K562 (cell line): ENCODE data around the gene NPB. TPM values are rescaled to one million over a fixed set of nuclear protein-coding genes. Genes with fewer than 3 reads are reported as not detected.
A peak's percentile ranks its signal among the peaks of the same experiment; 100 is the strongest.

Experiments
- EHMT2 ChIP-seq: fragments of 450-650 bp; IDR thresholded peaks from 2 replicates; pipeline ENCODE4 v1.6.1; 2018; ENCODE audit warnings: antibody characterized with exemption
- JUN ChIP-seq, 2 experiments: sonication (generic) in 1 of 2; formaldehyde crosslinking in 1 of 2; IDR thresholded peaks; 2 replicates each; pipeline versions ENCODE4 v1.6.1 to v1.8.0; 2012 to 2022; ENCODE audit warnings: borderline replicate concordance in 2 of 2, mild to moderate bottlenecking in 2 of 2, improper control_type of control experiment in 1 of 2, low read depth in 1 of 2, low read length in 1 of 2, missing genetic modification reagents in 1 of 2
- L3MBTL2 ChIP-seq: fragments of 450-650 bp; IDR thresholded peaks from 2 replicates; pipeline ENCODE4 v1.6.1; 2016; ENCODE audit warnings: mild to moderate bottlenecking, moderate library complexity
- PHF8 ChIP-seq: fragments of 200-600 bp; sonication (generic); IDR thresholded peaks from 2 replicates; pipeline ENCODE4 v1.6.1; 2012; ENCODE audit warnings: mixed run types, mild to moderate bottlenecking, inconsistent platforms, low read length, moderate library complexity, borderline replicate concordance
- POLR2AphosphoS5 ChIP-seq: IDR thresholded peaks from 2 replicates; pipeline ENCODE4 v1.6.1; 2011; ENCODE audit warnings: mild to moderate bottlenecking, low read depth, low read length, moderate library complexity; ENCODE audit not compliant: control insufficient read depth, insufficient read depth
- RB1 ChIP-seq: fragments of 450-650 bp; IDR thresholded peaks from 2 replicates; pipeline ENCODE4 v1.6.1; 2017; ENCODE audit warnings: low read depth, mild to moderate bottlenecking
- RBFOX2 ChIP-seq: fragments of 200-400 bp; formaldehyde crosslinking; IDR thresholded peaks from 2 replicates; pipeline ENCODE4 v1.6.1; 2017; ENCODE audit warnings: low read depth, mild to moderate bottlenecking, low read length, moderate library complexity
- RNF2 ChIP-seq: sonication (generic); IDR thresholded peaks from 2 replicates; pipeline ENCODE4 v1.6.1; 2016
- SIX5 ChIP-seq, 2 experiments: IDR thresholded peaks; 2 replicates each; pipeline ENCODE4 v1.6.1; 2011; ENCODE audit warnings: low read length in 2 of 2, borderline replicate concordance in 1 of 2, low read depth in 1 of 2, mild to moderate bottlenecking in 1 of 2, moderate library complexity in 1 of 2; ENCODE audit not compliant: insufficient read depth in 1 of 2
- SUPT5H ChIP-seq: fragments of 450-650 bp; IDR thresholded peaks from 2 replicates; pipeline ENCODE4 v1.6.1; 2016
- ZNF184 ChIP-seq: sonication (generic); formaldehyde crosslinking; IDR thresholded peaks from 2 replicates; pipeline ENCODE4 v1.5.0; 2020; ENCODE audit warnings: missing genetic modification reagents
- polyA plus RNA-seq, 8 experiments: library from polyadenylated mRNA; depleted of rRNA in 4 of 8; stranded (reverse) in 5 of 8; unstranded in 3 of 8; fragments of >200 nt; fragmentation: Nextera tagmentation in 2 of 8; fragmentation: Illumina TruSeq in 1 of 8; extraction: Ambion mirVana in 2 of 8; extraction: Trizol in 1 of 8; gene quantifications; 2 replicates each; pipeline versions ENCODE4 v1.2.1 to v1.2.3, GENCODE V29; 2011 to 2014; ENCODE audit warnings: inconsistent platforms in 1 of 8, missing spikeins in 1 of 8
- total RNA-seq, 7 experiments: library from RNA; depleted of rRNA in 6 of 7; stranded (reverse); fragments of >200 nt in 6 of 7; fragmentation: Illumina TruSeq in 2 of 7; extraction: Trizol in 2 of 7; gene quantifications; 2 replicates each; pipeline versions ENCODE4 v1.2.1 to v1.2.3, GENCODE V29; 2011 to 2021; ENCODE audit warnings: low replicate concordance in 1 of 7
- TF ChIP-seq, protein P1 (sequence below): fragments of 250-450 bp; sonication (Bioruptor Pico); IDR thresholded peaks from 2 replicates; pipeline ENCODE4 v1.4.0; 2020; ENCODE audit warnings: mild to moderate bottlenecking, moderate library complexity
- TF ChIP-seq, protein P2 (sequence below): fragments of 450-650 bp; IDR thresholded peaks from 2 replicates; pipeline ENCODE4 v1.6.1; 2016
- TF ChIP-seq, protein P3 (sequence below): sonication (generic); formaldehyde crosslinking; IDR thresholded peaks from 2 replicates; pipeline ENCODE4 v1.8.1; 2023; ENCODE audit warnings: mild to moderate bottlenecking, missing genetic modification reagents
- TF ChIP-seq, protein P4 (sequence below): fragments of 450-650 bp; IDR thresholded peaks from 2 replicates; pipeline ENCODE4 v1.7.1; 2018; ENCODE audit warnings: mild to moderate bottlenecking, low read depth; ENCODE audit not compliant: partially characterized antibody

The NPB gene
- total and polyA plus RNA-seq, 9 of the 15 experiments (the other 6 are each of a cell fraction or from before 2014, with no cell fraction given) = 0.03 to 0.61 (median 0.14) TPM; not detected in 2

DNA sequence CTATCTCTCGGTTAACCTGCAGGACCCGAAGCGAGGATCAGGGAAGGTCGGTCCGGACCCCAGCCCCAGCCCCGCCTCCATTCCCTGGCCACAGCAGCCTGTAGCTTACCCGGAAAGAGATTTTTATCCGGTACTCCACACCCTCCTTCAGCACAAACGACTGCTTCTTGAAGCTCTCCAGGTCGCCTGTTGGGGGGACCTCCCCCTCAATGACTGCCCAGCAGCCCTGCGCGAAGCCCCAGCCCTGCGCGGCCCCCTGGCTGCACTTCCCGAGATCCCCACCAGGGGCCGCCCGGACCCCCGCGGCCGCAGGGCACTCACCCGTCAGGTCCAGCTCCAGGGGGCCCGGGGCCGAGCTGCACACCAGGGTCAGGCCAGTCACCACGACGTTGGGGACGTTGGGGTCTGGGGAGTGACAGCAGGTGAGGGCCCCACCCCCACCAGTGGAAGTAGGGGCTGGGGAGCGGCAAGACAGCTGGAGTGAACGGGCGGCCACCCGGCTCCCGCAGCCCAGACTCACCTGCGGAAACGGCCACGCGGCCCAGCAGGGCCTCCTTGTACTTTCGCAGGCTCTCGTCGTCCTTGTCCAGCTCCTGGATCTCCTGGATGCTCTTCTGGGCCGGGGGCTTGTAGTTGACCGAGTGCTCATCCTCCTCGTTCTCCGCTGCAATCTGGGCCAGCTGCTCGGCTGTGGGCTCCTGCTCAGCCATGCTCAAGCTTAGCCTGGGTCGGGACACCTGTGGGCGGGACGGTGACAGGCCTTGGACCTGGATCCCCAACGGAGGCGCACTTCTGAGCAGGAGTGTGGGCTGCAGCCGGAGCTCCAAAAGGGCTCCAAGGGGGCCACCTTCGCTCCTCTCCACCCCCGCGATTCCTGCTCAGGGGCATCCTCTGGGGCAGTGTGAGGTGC, 32.6 kb upstream of the NPB start (continued):
- TF ChIP-seq, protein P1, sequence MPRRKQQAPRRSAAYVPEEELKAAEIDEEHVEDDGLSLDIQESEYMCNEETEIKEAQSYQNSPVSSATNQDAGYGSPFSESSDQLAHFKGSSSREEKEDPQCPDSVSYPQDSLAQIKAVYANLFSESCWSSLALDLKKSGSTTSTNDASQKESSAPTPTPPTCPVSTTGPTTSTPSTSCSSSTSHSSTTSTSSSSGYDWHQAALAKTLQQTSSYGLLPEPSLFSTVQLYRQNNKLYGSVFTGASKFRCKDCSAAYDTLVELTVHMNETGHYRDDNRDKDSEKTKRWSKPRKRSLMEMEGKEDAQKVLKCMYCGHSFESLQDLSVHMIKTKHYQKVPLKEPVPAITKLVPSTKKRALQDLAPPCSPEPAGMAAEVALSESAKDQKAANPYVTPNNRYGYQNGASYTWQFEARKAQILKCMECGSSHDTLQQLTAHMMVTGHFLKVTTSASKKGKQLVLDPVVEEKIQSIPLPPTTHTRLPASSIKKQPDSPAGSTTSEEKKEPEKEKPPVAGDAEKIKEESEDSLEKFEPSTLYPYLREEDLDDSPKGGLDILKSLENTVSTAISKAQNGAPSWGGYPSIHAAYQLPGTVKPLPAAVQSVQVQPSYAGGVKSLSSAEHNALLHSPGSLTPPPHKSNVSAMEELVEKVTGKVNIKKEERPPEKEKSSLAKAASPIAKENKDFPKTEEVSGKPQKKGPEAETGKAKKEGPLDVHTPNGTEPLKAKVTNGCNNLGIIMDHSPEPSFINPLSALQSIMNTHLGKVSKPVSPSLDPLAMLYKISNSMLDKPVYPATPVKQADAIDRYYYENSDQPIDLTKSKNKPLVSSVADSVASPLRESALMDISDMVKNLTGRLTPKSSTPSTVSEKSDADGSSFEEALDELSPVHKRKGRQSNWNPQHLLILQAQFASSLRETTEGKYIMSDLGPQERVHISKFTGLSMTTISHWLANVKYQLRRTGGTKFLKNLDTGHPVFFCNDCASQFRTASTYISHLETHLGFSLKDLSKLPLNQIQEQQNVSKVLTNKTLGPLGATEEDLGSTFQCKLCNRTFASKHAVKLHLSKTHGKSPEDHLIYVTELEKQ (CRISPR knock-in tag) = no peak
- TF ChIP-seq POLR2AphosphoS5 (0 out of 2 replicates have a peak, but pooled peaks have one; percentile 31), JUN (IDR thresholded peaks at IDR 0.05; ENCODE audit: borderline replicate concordance, low read depth, low read length) (no peak), JUN (CRISPR knock-in tag; IDR thresholded peaks at IDR 0.05; ENCODE audit: borderline replicate concordance) (peak; percentile 38; the same call in 1 of the 2 replicates), SIX5 (IDR thresholded peaks at IDR 0.05; ENCODE audit: borderline replicate concordance in 1 of 2, insufficient read depth in 1 of 2, low read depth in 1 of 2, low read length in 2 of 2) (no peak), ZNF184 (no peak), PHF8 (no peak), SUPT5H (peak; percentile 20; the same call in 1 of the 2 replicates), RB1 (peak; percentile 17; the same call in 1 of the 2 replicates), RNF2 (no peak), EHMT2 (no peak), RBFOX2 (peak; percentile 70), L3MBTL2 (peak; percentile 41; the same call in 1 of the 2 replicates)
- TF ChIP-seq, protein P2, sequence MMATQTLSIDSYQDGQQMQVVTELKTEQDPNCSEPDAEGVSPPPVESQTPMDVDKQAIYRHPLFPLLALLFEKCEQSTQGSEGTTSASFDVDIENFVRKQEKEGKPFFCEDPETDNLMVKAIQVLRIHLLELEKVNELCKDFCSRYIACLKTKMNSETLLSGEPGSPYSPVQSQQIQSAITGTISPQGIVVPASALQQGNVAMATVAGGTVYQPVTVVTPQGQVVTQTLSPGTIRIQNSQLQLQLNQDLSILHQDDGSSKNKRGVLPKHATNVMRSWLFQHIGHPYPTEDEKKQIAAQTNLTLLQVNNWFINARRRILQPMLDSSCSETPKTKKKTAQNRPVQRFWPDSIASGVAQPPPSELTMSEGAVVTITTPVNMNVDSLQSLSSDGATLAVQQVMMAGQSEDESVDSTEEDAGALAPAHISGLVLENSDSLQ = no peak
- TF ChIP-seq, protein P3, sequence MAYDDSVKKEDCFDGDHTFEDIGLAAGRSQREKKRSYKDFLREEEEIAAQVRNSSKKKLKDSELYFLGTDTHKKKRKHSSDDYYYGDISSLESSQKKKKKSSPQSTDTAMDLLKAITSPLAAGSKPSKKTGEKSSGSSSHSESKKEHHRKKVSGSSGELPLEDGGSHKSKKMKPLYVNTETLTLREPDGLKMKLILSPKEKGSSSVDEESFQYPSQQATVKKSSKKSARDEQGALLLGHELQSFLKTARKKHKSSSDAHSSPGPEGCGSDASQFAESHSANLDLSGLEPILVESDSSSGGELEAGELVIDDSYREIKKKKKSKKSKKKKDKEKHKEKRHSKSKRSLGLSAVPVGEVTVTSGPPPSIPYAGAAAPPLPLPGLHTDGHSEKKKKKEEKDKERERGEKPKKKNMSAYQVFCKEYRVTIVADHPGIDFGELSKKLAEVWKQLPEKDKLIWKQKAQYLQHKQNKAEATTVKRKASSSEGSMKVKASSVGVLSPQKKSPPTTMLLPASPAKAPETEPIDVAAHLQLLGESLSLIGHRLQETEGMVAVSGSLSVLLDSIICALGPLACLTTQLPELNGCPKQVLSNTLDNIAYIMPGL (CRISPR knock-in tag) = no peak
- TF ChIP-seq, protein P4, sequence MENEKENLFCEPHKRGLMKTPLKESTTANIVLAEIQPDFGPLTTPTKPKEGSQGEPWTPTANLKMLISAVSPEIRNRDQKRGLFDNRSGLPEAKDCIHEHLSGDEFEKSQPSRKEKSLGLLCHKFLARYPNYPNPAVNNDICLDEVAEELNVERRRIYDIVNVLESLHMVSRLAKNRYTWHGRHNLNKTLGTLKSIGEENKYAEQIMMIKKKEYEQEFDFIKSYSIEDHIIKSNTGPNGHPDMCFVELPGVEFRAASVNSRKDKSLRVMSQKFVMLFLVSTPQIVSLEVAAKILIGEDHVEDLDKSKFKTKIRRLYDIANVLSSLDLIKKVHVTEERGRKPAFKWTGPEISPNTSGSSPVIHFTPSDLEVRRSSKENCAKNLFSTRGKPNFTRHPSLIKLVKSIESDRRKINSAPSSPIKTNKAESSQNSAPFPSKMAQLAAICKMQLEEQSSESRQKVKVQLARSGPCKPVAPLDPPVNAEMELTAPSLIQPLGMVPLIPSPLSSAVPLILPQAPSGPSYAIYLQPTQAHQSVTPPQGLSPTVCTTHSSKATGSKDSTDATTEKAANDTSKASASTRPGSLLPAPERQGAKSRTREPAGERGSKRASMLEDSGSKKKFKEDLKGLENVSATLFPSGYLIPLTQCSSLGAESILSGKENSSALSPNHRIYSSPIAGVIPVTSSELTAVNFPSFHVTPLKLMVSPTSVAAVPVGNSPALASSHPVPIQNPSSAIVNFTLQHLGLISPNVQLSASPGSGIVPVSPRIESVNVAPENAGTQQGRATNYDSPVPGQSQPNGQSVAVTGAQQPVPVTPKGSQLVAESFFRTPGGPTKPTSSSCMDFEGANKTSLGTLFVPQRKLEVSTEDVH = no peak
